ENCODE results near the gene PLEKHG4.

PLEKHG4 gene

DNA sequence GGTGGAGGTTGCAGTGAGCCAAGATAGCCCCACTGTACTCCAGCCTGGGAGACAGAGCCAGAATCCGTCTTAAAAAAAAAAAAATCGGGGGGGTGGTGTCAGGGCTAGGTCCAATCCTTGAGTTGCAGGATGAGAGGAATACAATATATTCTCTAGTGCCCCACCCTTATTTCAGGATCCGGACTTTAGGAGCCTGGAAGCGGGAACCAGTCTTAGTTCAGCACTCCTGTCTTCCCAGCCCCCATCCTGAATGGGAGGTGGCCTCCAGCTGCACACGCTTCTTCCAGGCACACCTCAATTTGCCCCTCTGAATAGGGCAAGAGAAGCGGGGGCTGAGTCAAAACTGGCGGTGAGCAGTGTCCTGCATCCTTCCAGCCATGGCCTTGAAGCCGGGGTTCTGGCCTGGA is 33.7 kb upstream of the PLEKHG4 start:
- TF ChIP-seq GABPA (IDR thresholded peaks at IDR 0.05; ENCODE audit: low read depth) (no peak), POLR2AphosphoS5 (IDR thresholded peaks at IDR 0.05; ENCODE audit: low read depth) (no peak), SPI1 (IDR thresholded peaks at IDR 0.05; ENCODE audit: borderline replicate concordance, low read depth) (no peak)
- TF ChIP-seq, protein P1, sequence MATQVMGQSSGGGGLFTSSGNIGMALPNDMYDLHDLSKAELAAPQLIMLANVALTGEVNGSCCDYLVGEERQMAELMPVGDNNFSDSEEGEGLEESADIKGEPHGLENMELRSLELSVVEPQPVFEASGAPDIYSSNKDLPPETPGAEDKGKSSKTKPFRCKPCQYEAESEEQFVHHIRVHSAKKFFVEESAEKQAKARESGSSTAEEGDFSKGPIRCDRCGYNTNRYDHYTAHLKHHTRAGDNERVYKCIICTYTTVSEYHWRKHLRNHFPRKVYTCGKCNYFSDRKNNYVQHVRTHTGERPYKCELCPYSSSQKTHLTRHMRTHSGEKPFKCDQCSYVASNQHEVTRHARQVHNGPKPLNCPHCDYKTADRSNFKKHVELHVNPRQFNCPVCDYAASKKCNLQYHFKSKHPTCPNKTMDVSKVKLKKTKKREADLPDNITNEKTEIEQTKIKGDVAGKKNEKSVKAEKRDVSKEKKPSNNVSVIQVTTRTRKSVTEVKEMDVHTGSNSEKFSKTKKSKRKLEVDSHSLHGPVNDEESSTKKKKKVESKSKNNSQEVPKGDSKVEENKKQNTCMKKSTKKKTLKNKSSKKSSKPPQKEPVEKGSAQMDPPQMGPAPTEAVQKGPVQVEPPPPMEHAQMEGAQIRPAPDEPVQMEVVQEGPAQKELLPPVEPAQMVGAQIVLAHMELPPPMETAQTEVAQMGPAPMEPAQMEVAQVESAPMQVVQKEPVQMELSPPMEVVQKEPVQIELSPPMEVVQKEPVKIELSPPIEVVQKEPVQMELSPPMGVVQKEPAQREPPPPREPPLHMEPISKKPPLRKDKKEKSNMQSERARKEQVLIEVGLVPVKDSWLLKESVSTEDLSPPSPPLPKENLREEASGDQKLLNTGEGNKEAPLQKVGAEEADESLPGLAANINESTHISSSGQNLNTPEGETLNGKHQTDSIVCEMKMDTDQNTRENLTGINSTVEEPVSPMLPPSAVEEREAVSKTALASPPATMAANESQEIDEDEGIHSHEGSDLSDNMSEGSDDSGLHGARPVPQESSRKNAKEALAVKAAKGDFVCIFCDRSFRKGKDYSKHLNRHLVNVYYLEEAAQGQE (IDR thresholded peaks at IDR 0.05; ENCODE audit: insufficient replicate concordance, low read depth), result no peak
- TF ChIP-seq, protein P2, sequence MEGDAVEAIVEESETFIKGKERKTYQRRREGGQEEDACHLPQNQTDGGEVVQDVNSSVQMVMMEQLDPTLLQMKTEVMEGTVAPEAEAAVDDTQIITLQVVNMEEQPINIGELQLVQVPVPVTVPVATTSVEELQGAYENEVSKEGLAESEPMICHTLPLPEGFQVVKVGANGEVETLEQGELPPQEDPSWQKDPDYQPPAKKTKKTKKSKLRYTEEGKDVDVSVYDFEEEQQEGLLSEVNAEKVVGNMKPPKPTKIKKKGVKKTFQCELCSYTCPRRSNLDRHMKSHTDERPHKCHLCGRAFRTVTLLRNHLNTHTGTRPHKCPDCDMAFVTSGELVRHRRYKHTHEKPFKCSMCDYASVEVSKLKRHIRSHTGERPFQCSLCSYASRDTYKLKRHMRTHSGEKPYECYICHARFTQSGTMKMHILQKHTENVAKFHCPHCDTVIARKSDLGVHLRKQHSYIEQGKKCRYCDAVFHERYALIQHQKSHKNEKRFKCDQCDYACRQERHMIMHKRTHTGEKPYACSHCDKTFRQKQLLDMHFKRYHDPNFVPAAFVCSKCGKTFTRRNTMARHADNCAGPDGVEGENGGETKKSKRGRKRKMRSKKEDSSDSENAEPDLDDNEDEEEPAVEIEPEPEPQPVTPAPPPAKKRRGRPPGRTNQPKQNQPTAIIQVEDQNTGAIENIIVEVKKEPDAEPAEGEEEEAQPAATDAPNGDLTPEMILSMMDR (IDR thresholded peaks at IDR 0.05; ENCODE audit: insufficient read depth, low read length), result no peak
- Histone ChIP-seq H3K27me3 (ENCODE audit: insufficient read depth, poor library complexity, severe bottlenecking) (peaks cover 21% of the 10 kb centered on the region), H3K4me3 (replicated peaks; ENCODE audit: insufficient read depth, low read length) (peak overlapping the region; percentile 73), H3K27ac (replicated peaks) (no peak overlapping the region)
- DNase-seq (ENCODE audit: low read depth in 1 of 2, low spot score in 1 of 2), result no peak

DNA sequence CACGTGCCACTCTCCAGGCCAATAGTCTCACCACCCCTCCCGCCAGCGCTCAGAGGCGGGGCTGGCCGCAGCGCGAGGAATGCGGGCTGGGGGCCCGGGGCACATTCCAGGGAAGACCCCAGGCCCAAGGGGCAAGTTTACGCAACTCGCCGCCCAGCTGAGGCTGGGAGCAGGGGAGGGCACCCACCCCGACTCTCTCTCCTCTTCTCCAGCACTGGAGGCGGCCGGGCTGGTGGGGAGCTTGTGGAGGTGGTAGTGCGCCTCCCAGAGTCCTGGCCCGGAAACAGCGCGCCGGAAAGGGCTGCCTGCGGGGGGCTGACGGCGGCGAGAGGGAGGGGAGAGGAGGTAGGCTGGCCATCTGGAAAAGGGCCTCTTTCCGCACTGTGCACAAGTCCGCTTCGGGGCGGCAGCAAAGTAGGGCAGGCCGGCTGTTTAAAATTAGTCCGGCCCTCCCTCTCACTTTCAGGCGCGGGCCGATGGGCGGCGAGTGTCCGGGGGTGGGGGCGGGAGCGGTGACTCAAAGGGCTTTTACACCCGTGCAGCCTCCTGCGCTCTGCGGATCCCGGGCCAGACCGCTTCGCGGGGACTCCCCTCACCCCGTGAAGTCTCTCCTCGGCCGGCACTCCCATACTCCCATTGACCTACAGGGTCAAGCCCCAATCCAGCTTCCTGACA is 33.1 kb upstream of the PLEKHG4 start:
- DNase-seq (ENCODE audit: low read depth in 1 of 2, low spot score in 1 of 2), result peak in 1 of 2 experiments; percentile 25
- TF ChIP-seq, protein P2 (IDR thresholded peaks at IDR 0.05; ENCODE audit: insufficient read depth, low read length), result no peak
- no peak for TF ChIP-seq POLR2AphosphoS5 (IDR thresholded peaks at IDR 0.05; ENCODE audit: low read depth)
- TF ChIP-seq, protein P1 (IDR thresholded peaks at IDR 0.05; ENCODE audit: insufficient replicate concordance, low read depth), result no peak
- TF ChIP-seq SPI1 (IDR thresholded peaks at IDR 0.05; ENCODE audit: borderline replicate concordance, low read depth), result no peak
- TF ChIP-seq GABPA (IDR thresholded peaks at IDR 0.05; ENCODE audit: low read depth), result no peak
- H3K27ac ChIP-seq (replicated peaks), result no peak overlapping the region
- peak overlapping the region; percentile 73 for H3K4me3 ChIP-seq (replicated peaks; ENCODE audit: insufficient read depth, low read length)
- H3K27me3 ChIP-seq (ENCODE audit: insufficient read depth, poor library complexity, severe bottlenecking), result peaks cover 21% of the 10 kb centered on the region

DNA sequence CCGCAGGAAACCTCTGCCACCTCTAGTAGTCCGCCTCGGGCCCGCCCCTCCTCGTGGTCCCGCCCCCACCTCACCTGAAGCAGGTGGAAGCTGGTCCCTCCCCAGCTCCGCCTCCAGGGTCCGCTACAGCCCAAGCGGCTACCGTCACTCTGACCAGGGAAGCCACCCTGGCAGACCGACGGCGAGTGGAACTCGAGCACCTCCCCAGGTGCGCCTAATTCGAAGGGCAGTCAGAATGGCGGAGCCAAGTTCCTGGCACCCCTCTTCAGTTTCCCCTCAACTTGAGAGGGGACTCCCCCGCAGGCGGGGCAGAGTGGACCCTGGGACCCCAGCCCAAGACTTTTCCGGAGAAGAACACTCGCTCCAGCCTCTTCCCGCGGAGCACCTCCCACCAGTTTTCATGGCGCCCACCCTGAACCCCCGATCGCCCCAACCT is 32.6 kb upstream of the PLEKHG4 start:
- H3K4me3 ChIP-seq (replicated peaks; ENCODE audit: insufficient read depth, low read length), result peak overlapping the region; percentile 73
- TF ChIP-seq POLR2AphosphoS5 (IDR thresholded peaks at IDR 0.05; ENCODE audit: low read depth) (no peak), SPI1 (IDR thresholded peaks at IDR 0.05; ENCODE audit: borderline replicate concordance, low read depth) (no peak), GABPA (IDR thresholded peaks at IDR 0.05; ENCODE audit: low read depth) (no peak)
- TF ChIP-seq, protein P1 (IDR thresholded peaks at IDR 0.05; ENCODE audit: insufficient replicate concordance, low read depth), result no peak
- TF ChIP-seq, protein P2 (IDR thresholded peaks at IDR 0.05; ENCODE audit: insufficient read depth, low read length), result no peak
- DNase-seq (ENCODE audit: low read depth in 1 of 2, low spot score in 1 of 2), result peak in 1 of 2 experiments; percentile 29
- peaks cover 21% of the 10 kb centered on the region for H3K27me3 ChIP-seq (ENCODE audit: insufficient read depth, poor library complexity, severe bottlenecking)
- peak overlapping the region; percentile 17; the same call in 1 of the 2 replicates for H3K27ac ChIP-seq (replicated peaks)
